GM12873 (cell line): Measurements from ENCODE around the gene COL5A1.

Source experiments
- TF ChIP-seq, protein P1 (sequence below): IDR thresholded peaks from 2 replicates; pipeline ENCODE4 v1.5.1; 2012; ENCODE audit warnings: low read depth, mild to moderate bottlenecking, moderate library complexity, low read length, control low read depth; ENCODE audit not compliant: insufficient read depth; ENCODE audit errors: missing control alignments

The COL5A1 gene

DNA sequence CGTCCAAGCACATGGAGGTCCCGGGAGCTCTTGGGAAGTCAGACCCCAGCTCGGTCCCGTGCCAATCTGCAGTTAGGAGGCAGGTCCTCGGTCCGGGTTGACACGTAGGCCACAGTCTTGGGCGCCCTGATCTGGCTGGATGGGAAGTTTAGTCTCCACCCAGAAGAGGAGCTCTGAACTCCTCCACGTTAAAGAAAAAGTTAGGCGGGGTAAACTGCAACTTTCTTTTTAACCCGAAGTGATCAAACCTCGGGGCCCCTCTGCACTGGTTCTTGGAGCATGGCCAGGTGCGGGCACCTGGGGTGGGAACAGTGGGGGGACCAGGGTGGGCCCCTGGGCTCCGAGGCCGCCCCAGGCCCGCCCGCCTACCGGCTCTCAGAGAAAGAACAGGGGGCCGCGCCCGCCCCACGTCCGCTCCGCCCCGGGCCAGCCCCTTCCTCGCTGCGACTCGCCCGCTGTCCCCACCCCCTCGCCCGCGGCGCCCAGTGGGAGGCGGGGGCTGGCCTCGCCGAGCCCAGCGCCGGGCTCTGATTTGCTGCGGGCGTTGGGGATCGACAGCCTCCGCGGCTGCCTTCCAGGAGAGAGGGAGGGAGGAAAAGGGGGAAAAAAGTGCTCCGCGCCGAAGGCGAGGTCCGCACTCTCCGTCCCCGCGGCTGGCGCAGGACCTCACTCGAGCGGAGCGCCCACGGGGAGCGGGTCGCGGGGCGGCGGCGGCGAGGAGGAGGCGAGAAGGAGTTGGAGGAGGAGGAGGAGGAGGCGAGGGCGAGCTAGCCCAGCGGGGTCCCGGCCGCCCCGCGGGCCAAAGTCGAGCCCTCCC is at the start of gene COL5A1:
Gene COL5A1, plus strand, starts transcription at position 631 of the 817 bp plus-strand sequence. CDS start 385 bp downstream, outside the sequence.
- TF ChIP-seq, protein P1, sequence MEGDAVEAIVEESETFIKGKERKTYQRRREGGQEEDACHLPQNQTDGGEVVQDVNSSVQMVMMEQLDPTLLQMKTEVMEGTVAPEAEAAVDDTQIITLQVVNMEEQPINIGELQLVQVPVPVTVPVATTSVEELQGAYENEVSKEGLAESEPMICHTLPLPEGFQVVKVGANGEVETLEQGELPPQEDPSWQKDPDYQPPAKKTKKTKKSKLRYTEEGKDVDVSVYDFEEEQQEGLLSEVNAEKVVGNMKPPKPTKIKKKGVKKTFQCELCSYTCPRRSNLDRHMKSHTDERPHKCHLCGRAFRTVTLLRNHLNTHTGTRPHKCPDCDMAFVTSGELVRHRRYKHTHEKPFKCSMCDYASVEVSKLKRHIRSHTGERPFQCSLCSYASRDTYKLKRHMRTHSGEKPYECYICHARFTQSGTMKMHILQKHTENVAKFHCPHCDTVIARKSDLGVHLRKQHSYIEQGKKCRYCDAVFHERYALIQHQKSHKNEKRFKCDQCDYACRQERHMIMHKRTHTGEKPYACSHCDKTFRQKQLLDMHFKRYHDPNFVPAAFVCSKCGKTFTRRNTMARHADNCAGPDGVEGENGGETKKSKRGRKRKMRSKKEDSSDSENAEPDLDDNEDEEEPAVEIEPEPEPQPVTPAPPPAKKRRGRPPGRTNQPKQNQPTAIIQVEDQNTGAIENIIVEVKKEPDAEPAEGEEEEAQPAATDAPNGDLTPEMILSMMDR, result no peak

DNA sequence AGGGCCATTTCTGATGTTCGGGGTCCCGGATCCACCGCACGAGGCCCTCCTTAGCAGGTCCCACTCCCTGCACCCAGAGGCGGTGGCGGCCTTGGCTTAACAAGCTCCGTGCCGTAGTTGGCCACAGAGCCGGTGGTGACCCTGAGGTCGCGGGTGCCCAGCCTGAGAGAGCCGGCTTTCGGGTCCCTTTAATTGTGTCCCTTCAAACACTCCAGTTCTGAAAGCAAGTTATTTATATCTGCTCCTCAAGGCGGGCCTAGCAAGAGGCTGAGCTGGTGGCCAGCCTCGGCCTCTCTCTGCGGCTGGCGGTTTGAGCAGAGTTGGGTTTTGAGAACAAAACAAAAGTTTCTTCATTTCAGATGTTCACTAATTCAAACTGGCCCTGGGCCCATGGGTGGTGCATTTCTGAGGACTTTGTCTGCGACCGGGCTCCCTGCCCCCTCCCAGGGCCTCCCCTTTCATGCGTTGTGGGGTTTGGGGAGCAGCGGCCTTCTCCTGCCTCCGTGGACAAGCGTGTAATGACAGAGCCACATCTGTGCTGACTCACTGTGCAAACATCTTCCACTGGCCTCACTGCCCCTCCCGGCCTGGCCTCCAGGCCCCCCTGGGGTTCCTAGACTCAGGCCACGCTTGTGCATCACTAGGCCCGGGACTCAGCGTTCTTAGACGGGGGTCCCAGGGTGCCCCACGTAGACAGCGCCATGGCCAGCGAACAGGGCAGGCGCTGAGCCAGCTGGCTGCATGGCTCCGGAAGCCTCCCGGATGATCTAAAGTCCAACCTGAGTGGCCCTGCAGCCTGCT is 49.4 kb upstream of the COL5A1 start:
- TF ChIP-seq, protein P1, result no peak

DNA sequence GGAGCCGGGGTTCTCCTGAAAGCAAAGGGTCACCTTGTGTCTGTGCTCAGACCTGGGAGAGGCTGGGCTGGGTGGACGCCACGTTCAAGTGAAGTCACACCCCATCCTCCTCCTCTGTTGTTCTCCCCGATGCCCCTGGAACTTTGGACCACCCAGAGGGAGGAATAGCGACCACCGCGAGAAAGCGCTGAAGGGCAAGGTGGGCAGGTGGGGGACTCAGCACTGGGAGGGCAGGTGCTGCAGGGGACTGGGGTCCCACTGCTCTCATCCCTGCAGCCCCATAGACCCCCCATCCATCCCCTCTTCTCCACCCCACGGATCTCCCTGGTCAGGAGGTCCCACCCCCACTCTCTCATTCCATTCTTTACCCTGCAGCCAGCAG is 48.8 kb upstream of the COL5A1 start:
- TF ChIP-seq, protein P1, result no peak

DNA sequence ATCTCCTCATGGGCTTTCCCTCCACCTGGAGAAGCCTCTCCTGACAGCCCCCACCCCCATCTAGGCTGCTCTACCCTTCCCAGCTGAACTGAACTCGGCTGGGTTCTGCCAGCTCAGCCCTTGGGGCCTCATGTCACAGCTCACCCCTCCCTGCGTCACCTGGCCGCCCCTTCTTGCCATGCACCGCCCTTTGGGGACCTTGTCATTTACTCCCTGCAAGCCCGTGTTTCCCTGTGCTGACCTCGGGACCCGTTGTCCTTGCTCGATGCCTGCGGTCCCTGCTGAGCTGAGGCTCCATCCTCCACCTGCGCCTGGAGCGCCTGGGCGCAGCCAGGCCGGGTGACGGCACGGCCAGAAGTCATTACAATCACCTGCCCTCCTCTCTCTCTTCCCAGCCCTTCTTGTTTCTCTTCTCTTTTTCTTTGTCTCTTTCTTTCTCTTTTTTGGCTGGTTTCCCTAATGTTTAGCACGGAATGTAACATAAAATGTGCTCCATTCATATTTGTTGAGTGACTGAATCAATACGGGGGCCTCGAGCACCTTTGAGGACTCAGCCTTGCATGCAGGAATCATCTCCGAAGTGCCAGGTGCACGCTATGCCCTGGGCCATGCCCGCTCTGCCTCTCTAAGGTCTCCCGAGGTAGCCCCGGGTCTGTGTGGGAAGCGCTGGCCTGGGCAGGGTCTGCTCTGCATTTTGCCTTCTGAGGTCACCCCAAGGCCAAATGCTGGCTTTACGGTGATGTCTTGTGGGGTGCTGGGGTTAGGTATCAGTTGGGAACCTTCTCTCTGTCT is 48.1 kb upstream of the COL5A1 start:
- TF ChIP-seq, protein P1, result no peak

DNA sequence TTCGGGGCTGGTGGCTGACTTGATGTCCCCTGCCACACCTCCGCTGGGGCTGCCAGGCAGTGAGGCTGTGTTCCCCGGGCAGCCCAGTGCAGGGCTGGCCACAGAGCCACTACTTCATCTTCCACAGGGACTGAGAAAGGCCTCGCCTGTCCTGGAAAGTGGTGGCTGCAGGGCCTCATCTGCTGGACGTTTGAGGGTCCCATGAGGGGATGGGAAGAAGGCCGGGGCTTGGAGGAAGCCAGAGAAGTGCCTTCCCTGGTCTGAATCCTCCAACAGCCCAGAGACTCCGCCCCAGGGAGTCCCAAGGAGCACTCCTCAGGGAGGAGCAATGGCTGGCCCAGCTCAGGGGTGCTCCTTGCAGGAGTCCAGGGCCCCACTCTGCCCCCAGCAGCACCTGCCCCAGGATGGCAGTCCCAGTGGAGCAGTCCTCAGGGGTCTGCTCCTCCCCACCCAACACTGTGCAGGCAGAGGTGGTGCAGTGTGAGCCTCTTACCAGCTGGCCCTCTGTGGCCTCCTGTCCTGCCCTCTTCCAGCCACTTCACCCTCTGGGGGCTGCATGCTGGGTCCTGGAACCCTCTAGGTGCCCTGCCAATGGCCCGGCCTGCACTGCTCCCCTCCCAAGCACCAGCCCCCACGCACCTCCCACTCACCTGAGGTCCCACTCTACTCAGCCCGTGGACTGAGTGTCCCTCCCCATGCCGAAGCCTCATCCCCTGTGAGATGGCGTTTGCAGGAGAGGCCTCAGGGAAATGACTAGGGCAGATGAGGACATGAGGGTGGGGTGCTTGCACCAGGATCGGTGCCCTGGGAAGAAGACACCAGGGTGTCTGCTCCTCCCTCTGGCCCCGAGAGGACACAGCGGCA is 47.3 kb upstream of the COL5A1 start:
- TF ChIP-seq, protein P1, result no peak

DNA sequence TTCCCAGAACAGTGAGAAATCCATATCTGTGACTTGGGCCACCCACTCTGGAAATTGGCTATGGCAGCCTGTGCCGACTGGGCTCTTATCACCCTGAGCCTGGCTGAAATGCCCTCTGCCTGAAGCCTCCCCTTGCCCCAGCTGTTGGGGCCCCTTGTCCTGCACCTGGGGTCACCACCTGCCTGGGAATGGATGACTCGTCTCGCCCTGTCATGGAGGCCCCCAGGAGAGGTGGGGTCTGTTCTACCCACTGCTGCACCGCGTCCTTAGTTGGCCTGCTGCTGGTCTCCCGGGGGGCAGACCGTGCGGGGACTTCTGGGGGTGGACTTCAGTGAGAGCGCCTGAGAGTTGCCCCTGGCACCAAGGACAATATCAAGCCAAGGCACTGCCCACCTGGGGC is 46.6 kb upstream of the COL5A1 start:
- TF ChIP-seq, protein P1, result no peak
